ENCODE results near the gene NR4A2.

DNA sequence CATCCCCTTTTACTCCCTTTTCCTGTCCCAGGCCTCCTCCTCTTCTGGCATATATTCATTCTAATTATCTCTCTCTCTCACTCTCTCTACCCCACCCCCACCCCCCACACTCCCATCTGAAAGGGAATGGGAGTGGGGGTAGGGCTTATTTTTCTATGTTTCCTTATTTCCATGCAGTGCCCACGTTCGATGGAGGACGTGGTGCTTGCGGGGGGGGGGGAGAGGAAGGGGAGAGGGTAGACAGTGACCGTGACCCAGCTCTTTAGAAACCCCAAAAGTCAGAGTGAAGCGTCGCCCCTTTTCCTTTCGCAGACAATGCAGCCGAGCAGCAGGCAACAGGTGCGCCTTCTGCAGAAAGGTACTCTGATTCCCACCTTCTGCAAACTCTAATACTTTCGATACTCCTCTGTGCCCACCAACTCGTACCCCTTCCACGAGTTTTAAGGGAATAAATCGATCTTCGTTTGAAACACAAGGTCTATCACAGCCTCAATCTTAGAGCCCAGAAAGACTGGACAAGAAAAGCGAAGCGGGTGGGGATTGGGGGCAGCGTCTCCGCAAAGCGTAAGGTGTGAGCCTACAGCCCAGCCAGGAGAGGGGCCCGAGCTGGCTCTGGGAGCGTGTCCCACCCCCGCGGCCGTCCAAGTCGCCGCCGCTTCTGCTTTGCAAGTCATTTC, 891 bp upstream of the NR4A2 start:
- no peak for TF ChIP-seq CTCF (IDR thresholded peaks at IDR 0.05)
- peak in 1 of 4 donors; percentile 21 for TF ChIP-seq POLR2AphosphoS5 (IDR thresholded peaks at IDR 0.05)
- TF ChIP-seq EP300 (IDR thresholded peaks at IDR 0.05), result no peak
- TF ChIP-seq POLR2A (IDR thresholded peaks at IDR 0.05), result no peak
